GM21526 (cell line): ENCODE results near the gene COG6.
A peak's percentile ranks its signal among the peaks of the same experiment; 100 is the strongest.

ENCODE experiments used
- ATAC-seq: cut with Tn5 transposase; IDR thresholded peaks from one replicate; pipeline ENCODE4 v1.9.1; 2021; ENCODE audit warnings: moderate library complexity; ENCODE audit not compliant: unreplicated experiment, low FRiP score

The COG6 gene

DNA sequence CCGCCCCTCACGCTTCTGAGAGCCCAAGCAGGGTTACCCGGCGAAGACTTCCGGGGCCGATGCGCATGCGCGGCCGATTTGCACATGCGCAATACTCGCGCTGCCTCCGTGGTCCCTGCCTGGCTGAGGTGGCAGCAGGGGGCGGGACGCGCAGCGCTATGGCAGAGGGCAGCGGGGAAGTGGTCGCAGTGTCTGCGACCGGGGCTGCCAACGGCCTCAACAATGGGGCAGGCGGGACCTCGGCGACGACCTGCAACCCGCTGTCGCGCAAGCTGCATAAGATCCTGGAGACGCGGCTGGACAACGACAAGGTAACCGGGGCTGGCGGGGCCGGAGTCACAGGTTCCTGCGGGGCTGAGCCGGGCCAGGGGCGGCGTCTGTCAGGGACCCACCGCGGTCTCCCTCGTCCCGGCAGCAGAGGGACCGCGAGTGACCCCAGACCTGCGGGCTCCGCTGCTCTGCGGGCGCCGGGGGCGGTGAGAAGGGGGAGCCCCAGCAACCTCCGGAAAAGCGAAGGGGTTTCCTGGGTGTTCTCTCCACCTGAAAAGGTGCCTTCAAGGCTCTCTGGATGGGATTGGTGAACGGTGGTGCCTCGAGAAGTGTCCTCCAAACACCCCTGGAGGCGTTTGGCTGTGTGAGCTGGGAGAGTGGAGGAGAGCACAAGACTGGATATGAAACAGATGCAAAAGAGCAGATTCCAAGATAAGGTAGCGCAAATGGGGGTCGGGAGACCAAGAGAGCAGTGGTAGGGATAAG, at the start of gene COG6:
COG6 (plus strand) TSS at position 94 of the 756 bp plus-strand sequence; CDS start at position 159, 65 bp downstream.
- peak; percentile 91 for ATAC-seq

DNA sequence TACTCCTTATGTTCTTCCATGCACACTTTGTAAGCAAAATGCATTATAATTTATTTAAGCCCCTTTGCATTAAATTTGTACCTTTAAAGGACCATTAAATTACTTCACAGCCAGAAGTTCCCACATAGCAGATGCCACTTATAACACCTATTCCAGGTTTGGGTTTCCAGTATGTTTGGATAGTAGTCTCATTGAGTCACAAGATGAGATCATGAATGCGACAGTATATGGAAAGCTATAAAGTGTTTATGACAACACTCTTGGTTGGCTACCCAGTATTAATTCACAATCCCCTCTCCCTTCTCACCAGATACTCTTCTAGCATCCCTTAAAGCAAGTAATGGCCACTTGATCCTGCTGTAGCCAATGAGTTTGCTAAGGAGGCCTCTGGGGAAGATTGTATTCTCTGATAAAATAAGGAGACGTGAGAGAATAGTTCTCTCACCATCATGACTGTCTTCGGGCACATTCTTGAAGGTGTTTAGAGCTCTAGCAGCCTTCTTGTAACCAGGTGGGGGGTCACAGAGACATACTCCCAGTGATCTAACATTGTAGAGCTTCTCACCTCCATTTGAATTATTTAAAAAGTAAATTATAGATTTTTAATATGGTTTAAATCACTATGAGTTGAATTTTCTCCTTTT, 49.7 kb upstream of the COG6 start:
- no peak for ATAC-seq

DNA sequence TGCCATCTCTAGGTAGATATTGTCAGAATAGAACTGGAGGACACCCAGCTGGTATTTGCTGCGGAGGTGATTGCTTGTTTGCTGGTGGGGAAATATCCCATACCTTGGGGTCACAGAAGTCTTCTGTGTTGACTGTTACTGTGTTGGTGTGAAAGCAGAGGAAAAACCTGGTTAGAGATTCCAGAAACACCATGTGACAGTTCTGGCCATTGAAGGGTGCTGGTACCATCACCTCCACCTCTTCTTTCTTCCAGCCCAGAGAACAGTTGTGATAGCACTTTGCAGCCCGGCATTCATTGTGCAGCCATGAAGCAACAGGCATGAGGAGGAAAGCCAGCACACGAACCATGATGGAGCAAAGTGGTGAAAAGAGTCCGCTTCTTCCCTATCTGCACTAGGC, 47.6 kb upstream of the COG6 start:
- no peak for ATAC-seq

DNA sequence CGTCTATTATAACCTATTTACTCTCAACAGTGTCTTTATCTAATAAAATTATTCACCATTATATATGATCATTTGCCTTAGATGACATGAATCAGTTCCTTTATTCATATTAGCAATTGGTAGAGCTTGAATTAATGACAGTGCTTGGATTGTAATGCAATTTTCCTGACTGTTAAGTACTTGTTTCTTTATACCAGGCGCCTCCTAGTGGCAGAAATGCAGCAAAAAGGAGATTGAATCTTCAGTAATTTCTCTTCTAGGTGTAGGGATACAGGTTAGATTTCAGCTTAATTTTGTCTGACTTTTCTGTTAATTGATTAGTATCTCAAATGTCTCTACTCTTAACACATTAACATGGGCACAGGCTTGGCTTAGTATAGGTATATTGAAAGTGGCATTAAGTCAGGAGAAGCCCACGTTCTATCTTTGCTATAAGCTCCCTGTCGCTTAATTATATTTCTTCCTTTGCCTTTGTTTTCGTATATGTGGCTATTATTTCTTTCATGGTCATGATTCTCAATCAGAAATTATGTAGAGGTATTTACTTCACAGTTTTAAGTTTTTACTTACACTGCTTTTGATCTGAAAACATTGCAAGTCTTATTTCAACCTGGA, 43.3 kb upstream of the COG6 start:
- ATAC-seq = no peak

DNA sequence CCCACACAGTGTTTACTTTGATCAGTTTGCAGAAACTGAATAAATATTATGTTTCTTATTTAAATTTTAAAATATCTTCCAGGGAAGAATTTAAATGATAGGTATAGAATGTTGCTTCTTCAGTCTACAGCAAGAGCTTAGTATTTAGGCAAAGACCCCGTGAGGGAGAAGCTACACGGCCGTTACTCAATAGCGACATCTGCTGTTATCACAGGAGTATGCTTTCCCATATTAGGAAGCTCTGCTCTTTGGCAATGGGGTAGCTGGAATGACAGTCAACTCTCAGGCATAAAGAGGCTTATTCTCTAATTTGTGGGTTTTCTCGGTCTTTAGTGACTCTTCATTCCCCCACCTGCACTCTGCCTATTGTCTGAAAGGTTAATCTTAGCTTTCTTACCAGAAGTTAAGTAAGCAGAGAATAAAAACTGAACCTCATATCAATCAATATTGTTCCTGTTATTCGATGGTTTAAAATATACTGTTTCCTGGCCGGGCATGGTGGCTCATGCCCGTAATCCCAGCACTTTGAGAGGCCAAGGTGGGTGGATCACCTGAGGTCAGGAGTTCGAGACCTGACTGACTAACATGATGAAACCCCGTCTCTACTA, 39.3 kb upstream of the COG6 start:
- ATAC-seq = no peak

DNA sequence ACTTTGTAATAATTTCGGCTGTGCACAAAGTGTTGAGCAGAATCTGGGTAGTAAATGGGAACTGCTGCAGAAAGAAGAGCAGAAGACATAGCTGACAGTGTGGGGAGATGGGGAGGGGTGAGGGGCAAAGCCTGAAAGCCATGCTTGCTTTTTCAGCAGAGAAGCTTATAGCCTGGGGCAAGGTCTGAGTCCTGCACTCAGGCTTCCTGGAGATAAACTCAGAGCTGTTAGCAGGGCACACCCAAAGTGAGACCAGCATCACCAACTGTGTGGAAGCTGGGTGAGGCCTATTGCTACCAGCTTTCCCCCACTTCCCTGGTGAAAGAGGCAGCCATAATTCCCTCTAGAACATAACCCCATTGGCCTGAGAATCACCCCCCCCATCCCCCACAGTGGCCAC, 36.9 kb upstream of the COG6 start:
- no peak for ATAC-seq

DNA sequence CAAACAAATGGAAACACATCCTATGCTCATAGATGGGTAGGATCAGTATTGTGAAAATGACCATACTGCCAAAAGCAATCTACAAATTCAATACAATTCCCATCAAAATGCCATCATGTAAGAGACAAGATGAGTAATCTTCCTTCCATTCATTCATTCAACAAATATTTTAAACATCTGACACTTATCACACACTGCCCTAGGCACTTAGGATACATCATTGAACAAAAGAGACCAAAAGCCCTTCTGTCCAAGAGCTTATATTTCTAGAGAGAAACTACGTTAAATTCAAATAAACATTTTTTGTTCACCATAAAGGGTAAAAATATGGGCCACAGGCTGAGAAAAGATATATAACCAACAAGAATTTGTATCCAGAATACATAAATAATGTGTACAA, 32.0 kb upstream of the COG6 start:
- no peak for ATAC-seq

DNA sequence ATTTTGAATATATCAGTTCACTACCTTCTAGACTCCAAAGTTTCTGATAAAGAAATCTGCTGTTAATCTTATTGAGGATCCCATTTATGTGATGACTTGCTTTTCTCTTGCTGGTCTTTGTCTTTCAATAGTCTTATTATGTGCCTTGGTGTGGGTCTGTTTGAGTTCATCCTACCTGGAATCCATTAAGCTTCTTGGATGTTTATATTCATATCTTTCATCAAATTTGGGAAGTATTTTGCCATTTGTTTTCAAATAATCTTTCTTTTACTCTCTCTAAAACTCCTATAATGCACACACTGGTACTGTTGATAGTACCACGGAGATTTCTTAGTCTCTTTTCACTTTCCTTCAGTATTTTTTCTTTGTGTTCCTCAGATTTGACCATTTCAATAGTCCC, 24.2 kb upstream of the COG6 start:
- ATAC-seq = no peak

DNA sequence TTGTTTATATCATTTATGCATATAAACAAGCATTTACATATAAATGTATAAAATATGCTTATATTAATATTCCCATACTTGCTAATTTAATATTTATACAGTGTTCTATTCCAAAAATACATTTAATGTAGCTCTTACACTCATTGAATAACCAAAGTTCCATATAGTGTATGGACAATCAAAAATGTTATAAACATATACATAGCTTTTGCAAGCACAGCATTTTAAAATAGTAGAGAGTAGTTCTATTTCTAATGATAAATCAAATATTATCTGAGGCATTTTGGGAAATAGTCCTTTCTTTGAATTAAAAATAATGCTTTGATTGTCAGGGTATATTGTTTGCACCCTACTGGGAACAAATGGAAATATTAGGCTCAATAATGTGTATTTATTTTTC, 22.5 kb upstream of the COG6 start:
- no peak for ATAC-seq

DNA sequence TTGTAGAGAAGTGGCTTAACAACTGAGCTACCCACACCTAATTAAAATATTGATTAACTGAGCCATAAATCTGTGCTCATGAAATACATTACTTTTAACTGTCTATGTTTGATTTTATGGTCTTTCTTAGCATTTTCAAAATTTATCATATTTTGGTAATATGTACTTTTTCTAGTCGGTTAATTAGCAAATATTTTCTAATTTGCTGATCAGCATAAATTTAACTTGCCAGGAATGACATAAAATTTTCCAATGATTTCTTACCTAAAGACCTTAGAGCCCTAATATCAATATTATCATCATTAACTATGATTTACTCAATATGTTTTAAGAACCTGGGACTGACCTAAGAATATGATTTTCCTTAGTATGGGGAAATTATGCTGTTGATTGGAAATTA, 19.9 kb upstream of the COG6 start:
- no peak for ATAC-seq

DNA sequence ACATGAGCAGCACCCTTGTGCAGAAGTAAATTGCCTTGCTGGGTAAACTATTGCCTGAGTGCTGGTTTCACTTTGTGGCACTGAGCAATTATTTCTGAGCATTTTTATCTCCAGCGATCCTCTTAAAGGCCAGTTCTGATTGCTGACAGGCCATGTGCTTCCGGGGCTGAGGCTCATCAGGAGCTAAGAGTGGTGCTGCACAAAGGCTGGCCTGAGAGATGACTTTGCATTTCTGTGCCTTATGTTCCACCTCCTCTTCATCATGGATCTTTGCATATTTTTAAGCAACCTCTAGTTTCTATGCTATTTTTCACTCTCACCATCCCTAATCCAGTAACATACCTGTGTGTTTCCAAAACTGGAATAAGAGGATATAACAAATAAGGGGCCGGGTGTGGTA, 17.6 kb upstream of the COG6 start:
- no peak for ATAC-seq

DNA sequence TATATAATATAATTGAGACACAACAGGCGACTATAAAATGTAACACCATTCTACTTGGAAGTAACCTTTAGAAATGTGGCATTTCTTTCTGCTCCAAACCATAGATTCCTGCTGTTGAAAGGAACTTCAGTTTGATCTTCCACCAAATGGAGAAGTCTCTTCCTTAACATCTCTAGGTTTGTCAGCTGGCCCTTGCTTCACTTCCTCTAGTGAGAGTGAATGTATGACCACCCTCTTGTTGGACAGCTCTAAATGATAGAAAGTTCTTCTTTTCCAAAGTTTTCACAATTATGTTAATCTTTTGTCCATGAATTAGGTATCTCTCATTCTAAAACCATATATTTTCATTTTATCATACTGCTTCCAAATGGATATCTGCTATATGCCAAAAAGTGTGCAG, 13.8 kb upstream of the COG6 start:
- ATAC-seq = no peak

DNA sequence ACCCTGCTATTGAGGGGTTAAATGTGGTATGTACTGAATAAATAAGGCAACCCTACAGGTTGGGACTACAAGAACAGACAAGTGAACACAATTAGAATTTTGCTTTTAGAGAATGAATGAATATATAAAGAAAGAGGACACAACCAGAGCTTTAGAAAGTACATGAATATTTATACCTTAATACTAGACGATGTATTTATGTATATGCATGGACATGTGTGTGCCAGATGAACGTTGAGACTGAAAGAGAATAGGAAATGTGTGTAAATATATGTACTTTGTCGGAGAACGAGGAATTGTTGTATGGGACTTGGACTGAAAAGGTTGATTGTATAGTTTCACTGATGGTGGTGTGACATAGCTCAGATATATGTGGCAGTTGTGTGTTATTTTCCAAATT, 9.3 kb upstream of the COG6 start:
- ATAC-seq = no peak

DNA sequence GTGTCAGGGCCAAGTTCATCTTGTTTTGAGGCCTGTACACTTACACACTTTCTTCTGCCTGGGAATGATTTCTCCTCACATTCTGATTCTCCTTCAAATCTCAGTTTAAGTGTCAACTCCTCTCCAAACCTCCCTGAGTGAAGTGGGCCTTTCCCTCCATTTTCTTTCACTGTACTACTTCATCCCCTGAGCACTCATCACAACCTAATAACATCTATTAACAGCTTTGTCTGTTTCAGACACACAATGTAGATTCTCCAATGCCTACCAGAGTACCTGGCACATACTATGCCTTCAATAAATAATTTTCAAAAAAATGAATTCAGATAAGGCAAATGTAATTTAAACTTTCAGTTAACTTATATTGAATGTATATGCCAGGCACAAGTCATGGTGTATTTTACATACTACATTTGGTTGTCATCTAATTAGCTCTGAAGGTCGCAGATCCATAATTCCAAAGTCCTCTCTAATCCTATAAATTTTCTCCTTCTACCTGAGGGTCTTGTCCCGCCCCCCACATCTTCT, 357 bp upstream of the COG6 start:
- no peak for ATAC-seq

DNA sequence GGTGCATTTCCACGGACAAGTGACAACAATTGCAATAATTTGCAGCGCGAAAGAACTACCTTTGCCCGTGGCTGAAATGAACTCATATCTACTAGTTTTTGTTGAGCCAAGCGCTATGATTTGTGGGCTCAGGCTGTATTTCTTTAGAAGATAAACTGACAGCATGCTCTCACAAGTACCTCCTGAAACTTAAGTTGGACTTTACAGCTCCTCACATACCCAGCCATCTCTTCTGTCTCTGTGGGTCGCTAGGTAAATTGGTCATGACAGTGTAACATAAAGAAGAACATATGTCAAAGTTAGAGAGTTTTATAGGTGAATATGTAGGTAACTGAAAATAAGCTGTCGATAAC, 839 bp downstream of the COG6 start:
- ATAC-seq = peak; percentile 1

DNA sequence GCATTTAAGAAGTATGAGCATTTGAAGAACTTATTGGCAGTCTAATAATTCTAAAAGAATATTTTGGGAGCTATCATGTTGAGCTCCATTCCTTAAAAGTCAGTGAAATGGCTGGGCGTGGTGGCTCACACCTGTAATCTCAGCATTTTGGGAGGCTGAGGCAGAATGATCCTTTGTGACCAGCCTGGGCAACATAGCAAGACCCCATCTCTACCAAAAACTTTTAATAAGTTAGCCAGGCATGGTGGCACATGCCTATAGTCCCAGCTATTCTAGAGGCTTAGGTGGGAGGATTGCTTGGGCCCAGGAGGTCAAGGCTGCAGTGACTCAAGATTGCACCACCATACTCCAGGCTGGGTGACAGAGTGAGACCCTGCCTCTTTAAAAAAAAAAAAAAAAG, 8.0 kb downstream of the COG6 start:
- no peak for ATAC-seq

DNA sequence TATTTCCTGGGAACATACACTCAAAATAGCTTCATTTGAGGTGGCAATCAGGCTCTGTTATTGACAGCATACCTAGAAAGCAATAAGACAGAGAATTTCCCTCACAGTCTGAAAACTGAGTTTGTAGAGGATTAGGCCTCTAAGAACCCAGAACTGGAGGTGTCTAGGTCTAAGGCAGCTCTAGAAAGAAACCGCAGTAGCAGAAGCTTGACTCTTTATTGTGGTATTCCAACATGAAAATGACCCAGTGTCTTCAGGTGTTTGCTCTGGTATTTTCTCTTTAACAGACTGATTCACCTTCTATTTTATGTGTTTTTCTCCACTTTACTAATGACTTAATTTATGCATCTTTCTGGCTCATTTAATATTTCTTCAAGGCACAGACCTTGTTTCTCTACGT, 8.5 kb downstream of the COG6 start:
- ATAC-seq = no peak

DNA sequence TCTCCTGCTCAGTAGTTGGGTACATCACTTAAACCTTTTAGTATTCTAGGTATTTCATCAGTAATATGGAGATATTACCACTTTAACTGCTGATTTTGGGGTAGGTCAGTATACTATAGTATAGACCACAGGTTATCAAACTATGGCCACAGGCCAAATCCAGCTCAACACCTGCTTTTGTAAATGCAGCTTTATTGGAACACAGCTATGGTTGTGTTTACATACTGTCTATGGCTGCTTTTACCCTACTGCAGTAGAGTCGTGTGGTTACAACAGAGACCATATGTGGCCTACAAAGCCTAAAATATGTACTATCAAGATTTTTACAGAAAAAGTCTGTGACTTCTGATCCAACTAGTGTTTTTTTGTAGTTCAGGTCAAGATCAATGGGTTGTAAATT, 10.3 kb downstream of the COG6 start:
- no peak for ATAC-seq

DNA sequence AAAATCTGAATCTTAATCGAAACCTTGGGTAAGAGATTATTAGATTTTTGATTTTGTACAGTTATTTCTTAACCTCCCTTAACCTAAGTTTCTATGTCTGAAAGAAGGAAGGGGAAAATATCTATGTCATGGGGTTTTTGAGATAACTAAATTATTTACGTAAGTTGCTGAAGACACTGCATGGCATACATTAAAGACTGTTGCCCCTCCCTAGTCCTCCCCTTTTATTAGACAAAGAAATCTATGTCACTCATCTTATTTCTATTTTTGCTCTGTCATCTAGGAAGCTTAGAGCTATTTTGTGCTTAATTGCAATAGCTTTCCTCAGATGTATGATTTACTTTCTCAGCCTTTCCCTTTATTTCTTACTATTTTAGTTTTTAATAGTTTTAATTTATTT, 15.0 kb downstream of the COG6 start:
- ATAC-seq = no peak

DNA sequence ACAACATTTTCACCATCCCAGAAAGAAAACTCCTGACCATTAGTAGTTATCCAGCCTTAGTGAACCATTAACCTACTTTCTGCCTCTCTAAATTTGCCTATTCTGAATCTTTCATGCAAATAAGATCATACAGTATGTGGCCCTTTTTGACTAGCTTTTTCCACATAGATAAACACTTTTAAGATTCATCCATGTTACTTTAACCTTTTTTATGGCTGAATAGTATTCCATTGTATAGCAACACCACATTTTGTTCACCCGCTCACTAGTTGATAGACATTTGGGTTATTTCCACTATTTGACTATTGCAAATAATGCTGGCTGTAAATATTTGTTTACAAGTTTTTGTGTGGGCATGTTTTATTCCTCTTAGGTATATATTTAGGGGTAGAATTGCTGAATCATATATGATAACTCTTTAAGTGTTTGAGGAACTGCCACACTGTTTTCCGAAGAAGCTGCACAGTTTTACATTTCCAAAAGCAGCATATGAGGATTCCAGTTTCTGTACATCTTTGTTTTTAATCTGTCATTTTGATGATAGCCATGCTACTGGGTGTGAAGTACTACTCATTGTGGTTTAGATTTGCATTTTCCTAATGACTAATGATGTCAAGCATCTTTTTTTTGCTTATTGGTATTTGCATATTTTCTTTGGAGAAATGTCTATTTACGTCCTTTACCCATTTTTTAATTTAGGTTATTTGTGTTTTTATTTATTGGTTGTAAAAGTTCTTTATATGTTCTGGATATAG, 17.1 kb downstream of the COG6 start:
- ATAC-seq = no peak

DNA sequence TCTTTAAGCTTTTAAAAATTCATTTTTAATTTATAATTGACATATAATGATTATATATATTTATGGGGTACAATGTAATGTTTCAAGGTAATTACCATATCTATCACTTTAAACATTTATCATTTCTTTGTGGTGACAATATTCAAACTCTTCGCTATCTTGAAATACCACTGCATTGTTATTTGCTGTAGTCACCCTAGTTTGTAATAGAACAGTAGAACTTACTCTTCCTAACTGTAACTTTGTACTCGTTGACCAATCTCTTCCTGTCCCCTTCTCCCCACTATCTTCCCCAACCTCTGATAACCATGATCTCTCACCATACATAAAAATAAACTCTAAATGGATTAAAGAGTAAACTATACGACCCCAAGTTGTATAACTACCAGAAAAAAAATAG, 20.4 kb downstream of the COG6 start:
- no peak for ATAC-seq
